HG03575 (cell line): ENCODE data around the gene MTLN.
A peak's percentile ranks its signal among the peaks of the same experiment; 100 is the strongest.
"Not testable (repeated sequence)": the region's sequence is repeated elsewhere in the genome, so short reads cannot be mapped to it uniquely, and the experiment has no call there.

Experiments
- ATAC-seq: cut with Tn5 transposase; IDR thresholded peaks from one replicate; pipeline ENCODE4 v1.9.1; 2021; ENCODE audit not compliant: unreplicated experiment, insufficient number of reproducible peaks, low FRiP score; ENCODE audit errors: extremely low read depth

MTLN gene

DNA sequence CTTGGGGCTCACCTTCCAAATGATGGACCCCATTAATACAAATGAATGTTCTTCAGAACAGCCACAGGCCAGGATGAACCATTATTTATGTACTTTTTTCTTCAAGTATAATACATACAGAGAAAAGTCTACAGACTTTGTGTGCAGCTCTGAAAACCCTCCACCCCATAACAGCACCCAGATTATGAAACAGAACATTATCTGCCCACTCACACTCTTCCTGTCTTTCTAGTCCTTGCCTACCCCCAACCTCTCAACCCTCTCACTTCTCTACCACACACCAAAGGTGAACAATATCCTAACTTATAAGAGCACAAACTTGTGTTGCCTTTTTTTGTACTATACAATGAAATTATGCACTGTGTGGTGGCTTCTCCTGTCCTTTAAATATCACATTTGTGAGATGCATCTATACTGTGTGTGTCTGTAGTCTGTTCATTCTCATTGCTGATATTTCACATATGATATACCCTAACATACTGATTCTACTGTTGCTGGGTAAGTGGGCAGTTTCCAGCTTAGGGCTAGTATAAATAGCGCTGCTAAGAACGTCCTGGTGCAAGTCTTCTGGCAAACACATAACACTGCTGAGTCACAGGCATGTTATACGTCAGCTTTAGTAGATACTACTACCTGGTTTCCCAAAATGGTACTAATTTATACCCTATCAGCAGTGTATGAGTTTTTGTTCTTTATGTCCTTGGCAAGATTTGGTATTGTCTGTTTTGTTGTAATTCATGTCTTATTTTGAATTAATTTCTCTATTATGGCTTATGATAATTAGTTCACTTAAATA, 6.5 kb downstream of the MTLN start:
- no peak for ATAC-seq

- peak; percentile 52 for ATAC-seq
Observed at GRCh38 chr2:110204408-110205385, 7.7 kb downstream of the MTLN start, which contains the start of gene NPHP1. Gene NPHP1, minus strand, starts transcription at chr2:110205013. Its CDS starts 45 bp downstream, at chr2:110204968.

DNA sequence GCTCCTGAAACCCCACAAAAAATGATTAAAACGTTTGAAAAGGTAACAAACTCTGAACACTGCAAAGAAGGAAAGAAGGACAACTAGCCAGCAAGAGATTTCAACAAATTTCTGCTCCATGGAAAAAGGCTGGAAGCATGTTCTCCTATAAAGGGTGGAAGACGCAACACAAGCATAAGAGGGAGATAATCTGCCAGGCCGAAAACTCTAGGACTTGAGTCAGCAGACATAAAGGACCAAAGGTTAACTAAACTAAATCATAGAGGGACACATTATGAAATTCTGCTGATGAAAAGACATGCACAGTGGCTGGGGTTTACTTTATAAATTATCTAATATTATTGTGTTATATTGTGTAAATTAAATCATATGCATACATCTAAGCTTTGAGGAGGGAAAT, 14.3 kb downstream of the MTLN start:
- no peak for ATAC-seq

- ATAC-seq: no peak
Observed at GRCh38 chr2:110197452-110197851, 14.9 kb downstream of the MTLN start.

DNA sequence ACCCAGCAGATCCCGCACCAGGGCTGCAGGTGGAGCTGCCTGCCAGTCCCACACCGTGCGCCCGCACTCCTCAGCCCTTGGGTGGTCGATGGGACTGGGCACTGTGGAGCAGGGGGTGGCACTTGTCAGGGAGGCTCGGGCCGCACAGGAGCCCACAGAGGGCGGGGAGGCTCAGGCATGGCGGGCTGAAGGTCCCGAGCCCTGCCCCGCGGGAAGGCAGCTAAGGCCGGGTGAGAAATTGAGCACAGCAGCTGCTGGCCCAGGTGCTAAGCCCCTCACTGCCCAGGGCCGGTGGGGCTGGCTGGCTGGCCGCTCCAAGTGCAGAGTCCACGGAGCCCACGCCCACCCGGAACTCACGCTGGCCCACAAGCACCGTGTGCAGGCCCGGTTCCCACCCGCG, 22.2 kb downstream of the MTLN start:
- ATAC-seq: not testable (repeated sequence)

DNA sequence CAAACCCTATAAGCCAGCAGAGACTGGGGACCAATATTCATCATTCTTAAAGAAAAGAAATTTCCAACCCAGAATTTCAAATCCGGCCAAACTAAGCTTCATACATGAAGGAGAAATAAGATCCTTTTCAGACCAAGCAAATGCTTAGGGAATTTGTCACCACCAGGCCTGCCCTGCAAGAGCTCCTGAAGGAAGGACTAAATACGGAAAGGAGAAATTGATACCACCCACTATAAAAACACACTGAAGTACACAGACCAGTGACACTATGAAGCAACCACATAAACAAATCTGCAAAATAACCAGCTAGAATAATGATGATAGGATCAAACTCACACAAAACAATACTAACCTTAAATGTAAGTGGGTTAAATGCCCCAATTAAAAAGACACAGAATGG, 29.9 kb downstream of the MTLN start:
- ATAC-seq: no peak

DNA sequence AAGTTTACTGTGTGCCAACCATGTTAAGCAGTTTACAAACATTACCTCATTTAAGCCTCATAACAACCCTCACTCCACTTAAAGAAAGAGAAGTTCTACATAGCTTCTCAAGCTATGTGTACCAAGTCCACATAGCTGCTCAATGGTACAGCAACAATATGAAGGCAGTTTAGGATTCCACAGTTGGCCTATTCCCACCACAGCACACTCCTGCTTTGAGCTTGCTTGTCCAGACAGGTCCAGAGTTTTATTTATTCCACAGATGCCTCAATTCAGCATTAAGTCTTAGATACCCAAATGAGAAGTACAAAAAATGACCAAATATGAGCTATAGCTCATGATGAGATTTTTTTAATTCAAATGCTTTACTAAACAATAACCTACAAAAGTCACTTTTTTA, 32.3 kb downstream of the MTLN start:
- no peak for ATAC-seq

- no peak for ATAC-seq
Observed at GRCh38 chr2:110173523-110173922, 38.8 kb downstream of the MTLN start.

DNA sequence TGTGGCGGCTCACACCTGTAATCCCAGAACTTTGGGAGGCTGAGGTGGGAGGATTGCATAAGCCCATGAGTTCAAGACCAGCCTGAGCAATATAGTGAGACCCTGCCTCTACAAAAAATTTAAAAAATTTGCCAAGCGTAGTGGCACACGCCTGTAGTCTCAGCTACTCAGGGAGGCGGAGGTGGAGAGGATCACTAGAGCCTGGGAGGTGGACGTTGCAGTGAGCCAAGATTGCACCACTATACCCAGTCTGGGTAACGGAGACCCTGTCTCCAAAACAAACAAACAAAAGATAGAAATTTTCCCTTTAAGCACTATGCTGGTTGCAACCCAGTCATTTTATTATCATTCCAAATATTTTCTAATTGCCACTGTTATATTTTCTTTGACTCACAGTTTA, 39.8 kb downstream of the MTLN start:
- no peak for ATAC-seq

DNA sequence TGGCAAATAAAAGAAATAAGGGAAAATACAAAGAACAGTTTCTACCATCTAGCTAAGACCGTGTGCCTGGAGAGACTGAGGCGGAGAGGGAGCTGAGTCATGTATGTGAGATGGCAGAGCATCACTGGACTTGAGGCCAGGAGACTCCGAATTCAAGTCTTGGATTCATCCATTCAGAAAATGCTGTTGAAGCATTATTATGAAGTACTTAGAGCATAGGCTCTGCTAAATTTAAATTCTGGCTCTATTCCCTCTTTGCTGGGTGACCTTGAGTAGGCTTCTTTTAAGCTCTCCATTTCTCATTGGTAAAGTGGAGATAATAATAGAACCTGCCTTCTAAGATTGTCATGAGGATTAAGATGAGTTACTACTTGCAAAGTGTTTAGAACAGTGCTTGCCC, 42.2 kb downstream of the MTLN start:
- ATAC-seq: no peak

DNA sequence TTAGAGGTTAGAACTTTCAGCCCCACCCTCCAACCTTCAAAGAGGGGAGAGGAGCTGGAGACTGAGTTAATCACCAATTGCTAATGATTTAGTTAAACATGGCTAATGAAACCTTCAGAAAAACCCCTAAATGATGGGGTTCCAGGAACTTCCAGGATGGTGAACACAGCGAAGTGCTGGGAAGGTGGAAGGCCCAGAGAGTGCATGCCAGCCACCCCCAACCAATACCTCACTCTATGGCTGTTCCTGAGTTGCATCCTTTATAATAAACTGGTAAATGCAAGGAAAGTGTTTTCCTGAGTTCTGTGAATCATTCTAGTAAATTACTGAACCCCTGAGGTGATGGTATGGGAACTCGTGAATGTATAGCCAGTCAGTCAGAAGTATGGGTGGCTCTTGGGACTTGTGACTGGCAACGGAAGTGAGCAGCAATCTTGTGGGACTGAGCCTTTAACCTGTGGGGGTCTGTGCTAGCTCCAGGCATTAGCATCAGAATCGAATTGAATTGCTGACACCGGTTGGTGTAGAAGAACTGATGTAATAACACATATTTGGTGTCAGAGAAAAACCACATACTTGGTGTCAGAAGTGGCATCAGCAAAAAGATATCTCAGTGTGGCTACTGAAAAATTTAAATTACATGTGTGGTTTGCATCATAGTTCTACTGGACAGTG, 44.9 kb downstream of the MTLN start:
- ATAC-seq: no peak

DNA sequence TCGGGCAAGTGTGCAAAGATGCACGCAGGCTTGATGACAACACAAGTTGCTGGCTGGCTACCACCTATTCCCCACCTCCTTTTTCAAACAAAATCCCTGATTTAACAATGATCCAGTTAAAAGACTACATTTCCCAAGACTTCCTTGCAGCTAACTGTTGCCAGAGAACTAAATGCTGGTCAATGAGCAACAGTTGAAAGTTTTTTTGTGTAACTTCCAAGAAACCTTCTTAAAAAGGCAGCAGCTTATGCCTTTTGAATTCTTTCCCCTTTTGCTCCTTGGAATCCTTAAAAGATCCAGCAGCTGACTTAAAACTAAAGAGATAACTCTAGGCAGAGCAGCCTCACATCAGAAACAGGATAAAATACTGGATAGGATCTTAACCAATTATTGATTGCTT, 46.1 kb downstream of the MTLN start:
- ATAC-seq: no peak
